GM19463 (cell line): Measurements from ENCODE around the gene MYOM3.
"Not testable (repeated sequence)": the region's sequence is repeated elsewhere in the genome, so short reads cannot be mapped to it uniquely, and the experiment has no call there.

Source experiments
- ATAC-seq: cut with Tn5 transposase; IDR thresholded peaks from one replicate; pipeline ENCODE4 v1.9.1; 2021; ENCODE audit warnings: mild to moderate bottlenecking, moderate library complexity; ENCODE audit not compliant: unreplicated experiment

MYOM3 gene

GRCh38 chr1:24077278-24077978 lies 34.5 kb downstream of the MYOM3 start:
- no peak for ATAC-seq

- ATAC-seq = no peak
Observed at GRCh38 chr1:24075946-24076345, 36.0 kb downstream of the MYOM3 start.

GRCh38 chr1:24075590-24075854 lies 36.4 kb downstream of the MYOM3 start:
- no peak for ATAC-seq

GRCh38 chr1:24074817-24075589 lies 36.9 kb downstream of the MYOM3 start:
- no peak for ATAC-seq

- ATAC-seq = no peak
Observed at GRCh38 chr1:24074196-24074595, 37.7 kb downstream of the MYOM3 start.

GRCh38 chr1:24071941-24072340 lies 40.0 kb downstream of the MYOM3 start:
- ATAC-seq = no peak

- no peak for ATAC-seq
Observed at GRCh38 chr1:24070821-24071393, 41.0 kb downstream of the MYOM3 start.

- no peak for ATAC-seq
Observed at GRCh38 chr1:24069817-24070216, 42.1 kb downstream of the MYOM3 start.

GRCh38 chr1:24067978-24068377 lies 44.0 kb downstream of the MYOM3 start:
- no peak for ATAC-seq

GRCh38 chr1:24065304-24065703 lies 46.6 kb downstream of the MYOM3 start:
- ATAC-seq = no peak

GRCh38 chr1:24062221-24062620 lies 49.7 kb downstream of the MYOM3 start:
- ATAC-seq = no peak

GRCh38 chr1:24060482-24060881 lies 51.5 kb downstream of the MYOM3 start:
- ATAC-seq = no peak

GRCh38 chr1:24058671-24059455 lies 53.1 kb downstream of the MYOM3 start:
- no peak for ATAC-seq

GRCh38 chr1:24057171-24057570 lies 54.8 kb downstream of the MYOM3 start:
- ATAC-seq = no peak

GRCh38 chr1:24055681-24056080 lies 56.3 kb downstream of the MYOM3 start:
- ATAC-seq = no peak

- no peak for ATAC-seq
Observed at GRCh38 chr1:24052220-24052619, 59.7 kb downstream of the MYOM3 start.

- ATAC-seq = no peak
Observed at GRCh38 chr1:24051206-24051945, 60.6 kb downstream of the MYOM3 start.

- no peak for ATAC-seq
Observed at GRCh38 chr1:24049733-24050132, 62.2 kb downstream of the MYOM3 start.

GRCh38 chr1:24048894-24049293 lies 63.0 kb downstream of the MYOM3 start:
- not testable (repeated sequence) for ATAC-seq

GRCh38 chr1:24048205-24048869 lies 63.6 kb downstream of the MYOM3 start:
- no peak for ATAC-seq
